H9 (cell line): ENCODE results near the gene HMGCL. TPM values are rescaled to one million over a fixed set of nuclear protein-coding genes. Genes with fewer than 3 reads are reported as not detected.

Source experiments
- DNase-seq: peaks from one replicate; pipeline ENCODE4 v3.0.0-alpha.2; 2017
- H2AFZ ChIP-seq: one replicate; pipeline ENCODE4 v1.6.1; 2013; ENCODE audit warnings: mild to moderate bottlenecking, low read length, control low read depth, moderate library complexity
- H2AK5ac ChIP-seq: 2 replicates; pipeline ENCODE4 v1.6.1; 2013; ENCODE audit warnings: low read length, control low read depth, mixed read lengths; ENCODE audit not compliant: insufficient read length
- H2BK120ac ChIP-seq: one replicate; pipeline ENCODE4 v1.6.1; 2013; ENCODE audit warnings: low read depth, mild to moderate bottlenecking, low read length, control low read depth, inconsistent platforms; ENCODE audit not compliant: poor library complexity, severe bottlenecking
- H2BK12ac ChIP-seq: 2 replicates; pipeline ENCODE4 v1.6.1; 2013; ENCODE audit warnings: low read length, control low read depth, mixed read lengths, low read depth; ENCODE audit not compliant: insufficient read length
- H2BK15ac ChIP-seq: 2 replicates; pipeline ENCODE4 v1.6.1; 2013; ENCODE audit warnings: low read depth, low read length, control low read depth
- H2BK20ac ChIP-seq: one replicate; pipeline ENCODE4 v1.6.1; 2013; ENCODE audit warnings: low read depth, mild to moderate bottlenecking, low read length, control low read depth, inconsistent platforms; ENCODE audit not compliant: poor library complexity, severe bottlenecking
- H2BK5ac ChIP-seq: 2 replicates; pipeline ENCODE4 v1.6.1; 2013; ENCODE audit warnings: low read length, control low read depth, mixed read lengths; ENCODE audit not compliant: insufficient read length
- H3K14ac ChIP-seq: 2 replicates; pipeline ENCODE4 v1.6.1; 2013; ENCODE audit warnings: low read length, control low read depth; ENCODE audit not compliant: insufficient read depth
- H3K18ac ChIP-seq: 2 replicates; pipeline ENCODE4 v1.6.1; 2013; ENCODE audit warnings: low read depth, mild to moderate bottlenecking, mixed read lengths, low read length, control low read depth; ENCODE audit not compliant: insufficient read length
- H3K23ac ChIP-seq: 2 replicates; pipeline ENCODE4 v1.6.1; 2013; ENCODE audit warnings: low read length, control low read depth, mixed read lengths, low read depth; ENCODE audit not compliant: insufficient read length
- H3K23me2 ChIP-seq: 2 replicates; pipeline ENCODE4 v1.6.1; 2013; ENCODE audit warnings: low read depth, mild to moderate bottlenecking, mixed read lengths, low read length, control low read depth; ENCODE audit not compliant: insufficient read length, poor library complexity, severe bottlenecking
- H3K27ac ChIP-seq: 2 replicates; pipeline ENCODE4 v1.5.1; 2013; ENCODE audit warnings: low read length, control low read depth, mixed read lengths, low read depth; ENCODE audit not compliant: insufficient read length
- H3K27me3 ChIP-seq: 2 replicates; pipeline ENCODE4 v1.6.1; 2013; ENCODE audit warnings: low read length, control low read depth, inconsistent platforms; ENCODE audit not compliant: insufficient read depth
- H3K4ac ChIP-seq: 2 replicates; pipeline ENCODE4 v1.6.1; 2013; ENCODE audit warnings: low read depth, mild to moderate bottlenecking, control low read depth, inconsistent platforms, low read length, moderate library complexity
- H3K4me1 ChIP-seq: 2 replicates; pipeline ENCODE4 v1.6.1; 2013; ENCODE audit warnings: low read length, control low read depth, inconsistent platforms; ENCODE audit not compliant: insufficient read depth
- H3K4me2 ChIP-seq: 2 replicates; pipeline ENCODE4 v1.6.1; 2013; ENCODE audit warnings: low read length, control low read depth, mixed read lengths; ENCODE audit not compliant: insufficient read length, insufficient read depth
- H3K56ac ChIP-seq: 2 replicates; pipeline ENCODE4 v1.6.1; 2013; ENCODE audit warnings: low read depth, mild to moderate bottlenecking, mixed read lengths, low read length, control low read depth; ENCODE audit not compliant: insufficient read length
- H3K79me1 ChIP-seq: 2 replicates; pipeline ENCODE4 v1.6.1; 2013; ENCODE audit warnings: low read depth, mild to moderate bottlenecking, moderate library complexity, low read length, control low read depth, inconsistent platforms; ENCODE audit not compliant: insufficient read depth, poor library complexity, severe bottlenecking
- H3K79me2 ChIP-seq: 2 replicates; pipeline ENCODE4 v1.6.1; 2013; ENCODE audit warnings: low read length, control low read depth, inconsistent platforms; ENCODE audit not compliant: insufficient read depth
- H3K9ac ChIP-seq: 2 replicates; pipeline ENCODE4 v1.6.1; 2013; ENCODE audit warnings: low read length, control low read depth, mixed read lengths; ENCODE audit not compliant: insufficient read length; ENCODE audit errors: extremely low read depth
- H3K9me3 ChIP-seq: one replicate; pipeline ENCODE4 v1.6.1; 2013; ENCODE audit warnings: low read depth, low read length, inconsistent platforms; ENCODE audit not compliant: control insufficient read depth
- H3T11ph ChIP-seq: one replicate; pipeline ENCODE4 v1.6.1; 2013; ENCODE audit warnings: mild to moderate bottlenecking, low read length, control low read depth, inconsistent platforms
- H4K20me1 ChIP-seq: one replicate; pipeline ENCODE4 v1.6.1; 2013; ENCODE audit not compliant: control insufficient read depth, insufficient read length, insufficient read depth
- H4K5ac ChIP-seq: 2 replicates; pipeline ENCODE4 v1.6.1; 2013; ENCODE audit warnings: low read depth, mild to moderate bottlenecking, mixed read lengths, low read length, control low read depth; ENCODE audit not compliant: insufficient read length
- H4K8ac ChIP-seq: replicated peaks from 2 replicates; pipeline ENCODE4 v1.6.1; 2013; ENCODE audit warnings: low read length, control low read depth, mixed read lengths, low read depth; ENCODE audit not compliant: insufficient read length
- H4K91ac ChIP-seq: 2 replicates; pipeline ENCODE4 v1.6.1; 2013; ENCODE audit warnings: low read depth, mild to moderate bottlenecking, moderate library complexity, mixed read lengths, low read length, control low read depth; ENCODE audit not compliant: insufficient read length
- H3K27ac Mint-ChIP-seq, 3 experiments: 2 replicates in 2 of 3; 3 replicates in 1 of 3; pipeline ENCODE4 v1.8.0; 2020 to 2021; ENCODE audit warnings: mixed read lengths in 3 of 3, mild to moderate bottlenecking in 1 of 3, moderate library complexity in 1 of 3
- H3K27me3 Mint-ChIP-seq: 2 replicates; pipeline ENCODE4 v1.8.0; 2021; ENCODE audit warnings: low read depth, mild to moderate bottlenecking, moderate library complexity, mixed read lengths
- H3K36me3 Mint-ChIP-seq, 3 experiments: 2 replicates in 2 of 3; 3 replicates in 1 of 3; pipeline ENCODE4 v1.8.0; 2020 to 2021; ENCODE audit warnings: low read depth in 3 of 3, mixed read lengths in 3 of 3; ENCODE audit not compliant: insufficient read depth in 1 of 3
- H3K4me1 Mint-ChIP-seq, 2 experiments: 2 replicates each; pipeline ENCODE4 v1.8.0; 2020; ENCODE audit warnings: mixed read lengths in 2 of 2
- H3K4me3 Mint-ChIP-seq, 2 experiments: 2 replicates in 1 of 2; 3 replicates in 1 of 2; pipeline ENCODE4 v1.8.0; 2020 to 2021; ENCODE audit warnings: mild to moderate bottlenecking in 2 of 2, mixed read lengths in 2 of 2, moderate library complexity in 1 of 2
- H3K9me3 Mint-ChIP-seq, 2 experiments: 2 replicates in 1 of 2; 3 replicates in 1 of 2; pipeline ENCODE4 v1.8.0; 2020; ENCODE audit warnings: mild to moderate bottlenecking in 2 of 2, mixed read lengths in 2 of 2, moderate library complexity in 1 of 2
- CTCF ChIP-seq: fragments of 200-600 bp; sonication (generic); conservative IDR thresholded peaks from 3 replicates; pipeline ENCODE4 v1.8.0; 2021; ENCODE audit warnings: antibody characterized with exemption, mild to moderate bottlenecking
- WGBS: extraction: QIAGEN DNeasy Blood & Tissue Kit; methylation state at CpG from one replicate; pipeline ENCODE4 v1.1.7; 2013; ENCODE audit warnings: missing lambda C conversion rate, low lambda C conversion rate, mixed read lengths; ENCODE audit not compliant: insufficient read length; ENCODE audit errors: extremely low coverage; 5-methylcytosine and 5-hydroxymethylcytosine counted together
- total RNA-seq: library from RNA; stranded (reverse); gene quantifications from 2 replicates; pipeline ENCODE4 v1.2.1, GENCODE V29; 2021

HMGCL gene
- total RNA-seq, 1 experiment from 2014 or later, result 15.9 TPM

GRCh38 chr1:23774174-23774880 lies 50.9 kb downstream of the HMGCL start:
- no peak overlapping the region for H2BK12ac ChIP-seq
- H3T11ph ChIP-seq, result no peak overlapping the region
- H3K23me2 ChIP-seq, result peaks cover 6% of the 10 kb centered on the region
- Mint-ChIP-seq H3K27ac (no peak overlapping the region), H3K27me3 (no peaks in the 10 kb centered on the region), H3K9me3 (no peaks in the 10 kb centered on the region), H3K36me3 (peaks cover 0 to 8% (median 6%) of the 10 kb centered on the region in 3 experiments; a peak in 5 of 7 replicates), H3K4me1 (peaks cover 5 to 14% of the 10 kb centered on the region in 2 experiments), H3K4me3 (no peak overlapping the region)
- no peaks in the 10 kb centered on the region for H3K27me3 ChIP-seq
- H2BK5ac ChIP-seq, result no peak overlapping the region
- peaks cover 7% of the 10 kb centered on the region; the same call in 1 of the 2 replicates for H3K79me2 ChIP-seq
- H3K27ac ChIP-seq, result no peak overlapping the region
- H3K79me1 ChIP-seq, result peaks cover 6% of the 10 kb centered on the region
- H3K4me1 ChIP-seq, result no peaks in the 10 kb centered on the region; the same call in 1 of the 2 replicates
- H2AFZ ChIP-seq, result no peak overlapping the region
- no peak overlapping the region for H2AK5ac ChIP-seq
- no peak overlapping the region for H4K8ac ChIP-seq
- no peak overlapping the region for H2BK15ac ChIP-seq
- DNase-seq, result no peak
- no peak for TF ChIP-seq CTCF
- no peak overlapping the region for H4K91ac ChIP-seq
- no peak overlapping the region for H3K23ac ChIP-seq
- no peak overlapping the region for H3K9ac ChIP-seq
- H3K18ac ChIP-seq, result no peak overlapping the region
- no peak overlapping the region for H3K56ac ChIP-seq
- H4K20me1 ChIP-seq, result no peaks in the 10 kb centered on the region
- no peaks in the 10 kb centered on the region for H3K9me3 ChIP-seq
- no peak overlapping the region for H3K4ac ChIP-seq
- H2BK20ac ChIP-seq, result no peak overlapping the region
- no peak overlapping the region for H2BK120ac ChIP-seq
- no peak overlapping the region for H4K5ac ChIP-seq
- no peak overlapping the region for H3K14ac ChIP-seq
- no CpG with 5 or more reads among the region's 6 CpGs for WGBS
- no peak overlapping the region for H3K4me2 ChIP-seq
